ENCODE data around the gene ADORA2A. TPM values are rescaled to one million over a fixed set of nuclear protein-coding genes. Genes with fewer than 3 reads are reported as not detected.

Gene ADORA2A
- total RNA-seq, 2 experiments from 2014 or later: 15.5 to 16.4 TPM

DNA sequence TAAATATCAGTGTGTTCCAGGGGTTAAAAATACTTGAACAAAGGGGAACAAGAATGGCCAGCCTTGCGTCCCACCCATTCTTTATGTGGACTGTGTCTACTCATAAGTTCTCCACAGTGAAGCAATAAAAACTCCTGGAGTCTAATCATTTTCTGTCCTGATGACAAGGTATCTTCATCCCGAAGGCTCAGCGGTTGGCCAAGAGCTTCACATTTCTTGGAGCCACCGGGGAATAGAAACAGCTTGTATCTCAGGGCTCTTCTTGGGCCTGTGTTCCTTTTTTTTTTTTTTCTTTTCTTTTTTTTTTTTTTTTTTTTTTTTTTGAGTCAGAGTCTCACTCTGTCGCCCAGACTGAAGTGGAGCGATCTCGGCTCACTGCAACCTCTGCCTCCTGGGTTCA, 36.8 kb upstream of the ADORA2A start:
- H3K9me3 Mint-ChIP-seq: no peaks in the 10 kb centered on the region
- intact Hi-C loops (cut with DNase I, micrococcal nuclease): no loop called here

DNA sequence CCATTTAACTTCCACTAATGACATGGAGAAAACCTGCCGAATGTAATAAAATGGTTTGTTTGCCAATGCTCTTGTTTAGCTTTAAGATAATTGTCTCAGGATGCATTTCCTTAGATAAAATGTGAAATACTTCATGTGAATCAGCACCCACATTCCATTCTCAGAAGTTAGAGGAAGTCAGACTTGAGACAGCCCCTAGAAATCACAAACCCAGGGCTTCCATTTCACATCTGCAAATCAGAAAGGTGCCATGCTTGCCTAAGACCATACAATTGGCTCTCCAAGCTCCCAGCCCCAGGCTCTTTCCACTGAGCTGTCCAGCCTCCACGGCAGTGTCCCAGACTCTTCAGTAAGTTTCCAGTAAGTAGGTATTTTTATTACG, 35.6 kb upstream of the ADORA2A start:
- H3K4me1 ChIP-seq (ENCODE audit: insufficient read depth, low read length): no peaks in the 10 kb centered on the region
- H3K27ac ChIP-seq (ENCODE audit: low read depth in 1 of 2, low read length in 2 of 2): no peak overlapping the region
- no peak overlapping the region for H3K4me3 ChIP-seq (ENCODE audit: low read length)
- Mint-ChIP-seq H3K4me1 (ENCODE audit: low read depth) (peaks cover 28% of the 10 kb centered on the region), H3K27ac (peak overlapping the region; percentile 27), H3K9me3 (no peaks in the 10 kb centered on the region), H3K4me3 (no peak overlapping the region), H3K27me3 (no peaks in the 10 kb centered on the region), H3K36me3 (ENCODE audit: low read depth) (peaks cover 54% of the 10 kb centered on the region)
- POLR2A ChIA-PET: no interaction called here
- no peaks in the 10 kb centered on the region for H3K9me3 ChIP-seq (ENCODE audit: control insufficient read depth in 1 of 2, insufficient read depth in 1 of 2, low read length in 2 of 2)
- DNase-seq (no peak), ATAC-seq (ENCODE audit: poor library complexity) (no peak)
- H3K36me3 ChIP-seq (ENCODE audit: insufficient read depth, low read length): peaks cover 10% of the 10 kb centered on the region
- CTCF ChIA-PET: no interaction called here
- H3K27me3 ChIP-seq (ENCODE audit: control insufficient read depth in 1 of 2, insufficient read depth in 2 of 2, low read length in 2 of 2): no peaks in the 10 kb centered on the region
- intact Hi-C loops (cut with DNase I, micrococcal nuclease): no loop called here
- TF ChIP-seq, protein P1, sequence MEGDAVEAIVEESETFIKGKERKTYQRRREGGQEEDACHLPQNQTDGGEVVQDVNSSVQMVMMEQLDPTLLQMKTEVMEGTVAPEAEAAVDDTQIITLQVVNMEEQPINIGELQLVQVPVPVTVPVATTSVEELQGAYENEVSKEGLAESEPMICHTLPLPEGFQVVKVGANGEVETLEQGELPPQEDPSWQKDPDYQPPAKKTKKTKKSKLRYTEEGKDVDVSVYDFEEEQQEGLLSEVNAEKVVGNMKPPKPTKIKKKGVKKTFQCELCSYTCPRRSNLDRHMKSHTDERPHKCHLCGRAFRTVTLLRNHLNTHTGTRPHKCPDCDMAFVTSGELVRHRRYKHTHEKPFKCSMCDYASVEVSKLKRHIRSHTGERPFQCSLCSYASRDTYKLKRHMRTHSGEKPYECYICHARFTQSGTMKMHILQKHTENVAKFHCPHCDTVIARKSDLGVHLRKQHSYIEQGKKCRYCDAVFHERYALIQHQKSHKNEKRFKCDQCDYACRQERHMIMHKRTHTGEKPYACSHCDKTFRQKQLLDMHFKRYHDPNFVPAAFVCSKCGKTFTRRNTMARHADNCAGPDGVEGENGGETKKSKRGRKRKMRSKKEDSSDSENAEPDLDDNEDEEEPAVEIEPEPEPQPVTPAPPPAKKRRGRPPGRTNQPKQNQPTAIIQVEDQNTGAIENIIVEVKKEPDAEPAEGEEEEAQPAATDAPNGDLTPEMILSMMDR (IDR thresholded peaks at IDR 0.05): no peak

More for the DNA sequence above, 36.8 kb upstream of the ADORA2A start:
- TF ChIP-seq, protein P1 (IDR thresholded peaks at IDR 0.05): no peak
- peaks cover 5% of the 10 kb centered on the region for H3K36me3 ChIP-seq (ENCODE audit: insufficient read depth, low read length)
- H3K27ac Mint-ChIP-seq: no peak overlapping the region
- H3K27ac ChIP-seq (ENCODE audit: low read depth in 1 of 2, low read length in 2 of 2): no peak overlapping the region
- no peaks in the 10 kb centered on the region for H3K27me3 Mint-ChIP-seq
- ChIA-PET POLR2A (no interaction called here), CTCF (interaction anchor here (0.6 kb wide), 1 partner anchor 51 kb away, joined by 3 read pairs; no protein-coding TSS in a partner anchor)
- H3K27me3 ChIP-seq (ENCODE audit: control insufficient read depth in 1 of 2, insufficient read depth in 2 of 2, low read length in 2 of 2): no peaks in the 10 kb centered on the region
- H3K4me3 ChIP-seq (ENCODE audit: low read length): no peak overlapping the region
- peaks cover 28% of the 10 kb centered on the region for H3K4me1 Mint-ChIP-seq (ENCODE audit: low read depth)
- no peaks in the 10 kb centered on the region for H3K9me3 ChIP-seq (ENCODE audit: control insufficient read depth in 1 of 2, insufficient read depth in 1 of 2, low read length in 2 of 2)
- no peak for DNase-seq
- peaks cover 51% of the 10 kb centered on the region for H3K36me3 Mint-ChIP-seq (ENCODE audit: low read depth)
- H3K4me1 ChIP-seq (ENCODE audit: insufficient read depth, low read length): no peaks in the 10 kb centered on the region
- ATAC-seq (ENCODE audit: poor library complexity): no peak
- no peak overlapping the region for H3K4me3 Mint-ChIP-seq

DNA sequence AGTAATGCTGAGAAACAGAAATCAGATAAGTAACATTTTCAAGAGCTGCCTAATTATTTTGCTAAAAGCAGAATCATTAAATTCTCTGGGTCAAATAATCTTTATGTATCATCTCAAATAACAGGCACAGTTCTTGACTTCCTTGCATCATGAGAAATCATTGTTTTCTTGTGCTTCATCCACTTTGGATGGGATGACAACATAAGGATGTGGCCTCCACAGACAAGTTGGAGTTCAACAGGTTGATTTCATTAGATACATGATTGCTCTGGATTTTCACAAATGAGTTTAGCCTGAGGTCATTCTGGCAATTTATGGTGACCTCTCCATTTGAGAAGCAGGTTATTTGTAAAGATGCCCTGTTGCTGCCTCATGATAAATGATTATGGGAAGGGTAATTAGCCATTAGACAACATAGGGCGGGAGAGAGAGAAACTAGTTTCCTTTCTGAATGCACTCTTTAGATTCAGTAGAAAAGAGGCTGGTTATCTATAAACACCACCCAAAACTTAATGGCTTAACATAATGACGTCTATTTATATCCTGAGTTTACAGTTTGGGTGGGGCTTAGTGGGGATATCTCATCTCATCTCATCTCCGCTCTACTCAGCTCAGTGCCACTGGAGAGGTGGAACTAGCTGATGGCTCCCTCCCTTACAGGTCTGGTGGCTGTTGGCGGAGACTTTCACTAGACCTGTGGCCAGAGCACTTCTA, 35.0 kb upstream of the ADORA2A start:
- H3K9me3 ChIP-seq (ENCODE audit: control insufficient read depth in 1 of 2, insufficient read depth in 1 of 2, low read length in 2 of 2): no peaks in the 10 kb centered on the region
- ChIA-PET CTCF (no interaction called here), POLR2A (no interaction called here)
- H3K4me1 ChIP-seq (ENCODE audit: insufficient read depth, low read length): no peaks in the 10 kb centered on the region
- ATAC-seq (ENCODE audit: poor library complexity): no peak
- H3K4me1 Mint-ChIP-seq (ENCODE audit: low read depth): peaks cover 28% of the 10 kb centered on the region
- no peaks in the 10 kb centered on the region for H3K9me3 Mint-ChIP-seq
- no peak overlapping the region for H3K27ac ChIP-seq (ENCODE audit: low read depth in 1 of 2, low read length in 2 of 2)
- TF ChIP-seq, protein P1 (IDR thresholded peaks at IDR 0.05): no peak
- H3K27me3 ChIP-seq (ENCODE audit: control insufficient read depth in 1 of 2, insufficient read depth in 2 of 2, low read length in 2 of 2): no peaks in the 10 kb centered on the region
- peaks cover 10% of the 10 kb centered on the region for H3K36me3 ChIP-seq (ENCODE audit: insufficient read depth, low read length)
- H3K4me3 ChIP-seq (ENCODE audit: low read length): no peak overlapping the region
- H3K27ac Mint-ChIP-seq: no peak overlapping the region
- intact Hi-C loops (cut with DNase I, micrococcal nuclease): no loop called here
- peaks cover 60% of the 10 kb centered on the region for H3K36me3 Mint-ChIP-seq (ENCODE audit: low read depth)
- DNase-seq: no peak
- no peak overlapping the region for H3K4me3 Mint-ChIP-seq
- H3K27me3 Mint-ChIP-seq: no peaks in the 10 kb centered on the region

All from CD4-positive, alpha-beta T cell (primary cell).